ENCODE measurements around the gene TMEM156. TPM values are rescaled to one million over a fixed set of nuclear protein-coding genes. Genes with fewer than 3 reads are reported as not detected.
"Not testable (repeated sequence)": the region's sequence is repeated elsewhere in the genome, so short reads cannot be mapped to it uniquely, and the experiment has no call there.

The TMEM156 gene
- total and polyA plus RNA-seq, 2 of the 4 experiments (the other 2 are of a cell fraction) = 0.53 to 0.54 TPM

GRCh38 chr4:38989487-38989886 is 42.7 kb downstream of the TMEM156 start:
- no peak overlapping the region for H2AK9ac ChIP-seq (replicated peaks; ENCODE audit: low read depth, low read length, poor library complexity)
- H3K9ac ChIP-seq (ENCODE audit: low read depth, low read length) = no peak overlapping the region
- H3K4me2 ChIP-seq (ENCODE audit: low read depth, low read length) = no peak overlapping the region
- H3K79me1 ChIP-seq (ENCODE audit: low read depth in 1 of 2, low read length in 2 of 2) = peaks cover 0 to 7% of the 10 kb centered on the region in 2 experiments; a peak in 1 of 4 replicates
- DNase-seq = peak; percentile 65
- no peaks in the 10 kb centered on the region for H3K27me3 ChIP-seq (ENCODE audit: control insufficient read depth, insufficient read depth, low read length)
- no peak overlapping the region for H2BK120ac ChIP-seq (ENCODE audit: low read depth, low read length)
- H3K56ac ChIP-seq (ENCODE audit: extremely low read depth, insufficient read depth, low read length) = no peak overlapping the region
- H2BK20ac ChIP-seq (ENCODE audit: low read depth, low read length) = no peak overlapping the region; the same call in 1 of the 2 replicates
- H3K4ac ChIP-seq (ENCODE audit: low read depth, low read length) = 0 out of 2 replicates have a peak overlapping the region, but pooled peaks have one; percentile 36
- H4K20me1 ChIP-seq (ENCODE audit: insufficient read depth, low read length) = no peaks in the 10 kb centered on the region
- no peak overlapping the region for H3K27ac ChIP-seq (ENCODE audit: insufficient read depth, low read length)
- in situ Hi-C loops (cut with MboI; ENCODE audit: low sequenced_read_pairs) (no loop called here), intact Hi-C loops (cut with micrococcal nuclease) (no loop called here), dilution Hi-C loops (cut with HindIII; ENCODE audit: low sequenced_read_pairs, unreplicated experiment) (no loop called here)
- 83% methylated on average over 1 of the region's 6 CpGs; no CpG with 5 or more reads in 1 of the 2 experiments for WGBS, 2 experiments (ENCODE audit: extremely low coverage in 2 of 2, insufficient read length in 1 of 2)
- peak overlapping the region; percentile 63; the same call in 1 of the 2 replicates for H2AK5ac ChIP-seq (ENCODE audit: low read depth, low read length)
- peaks cover 13% of the 10 kb centered on the region; the same call in 1 of the 2 replicates for H3K9me1 ChIP-seq (ENCODE audit: insufficient read depth, low read length)
- no peak overlapping the region for H3K4me3 ChIP-seq (ENCODE audit: insufficient read depth, low read depth, low read length)
- H3K14ac ChIP-seq (replicated peaks; ENCODE audit: low read depth, low read length) = no peak overlapping the region
- 0 out of 4 replicates have a peak overlapping the region, but pooled peaks of 1 of the 2 experiments have one; percentile 11 for H4K8ac ChIP-seq (ENCODE audit: low read depth in 2 of 2, low read length in 2 of 2)
- H3K36me3 ChIP-seq (ENCODE audit: control insufficient read depth, insufficient read depth, low read length) = no peaks in the 10 kb centered on the region
- peak overlapping the region; percentile 4; the same call in 1 of the 2 replicates for H3K18ac ChIP-seq (ENCODE audit: low read depth, low read length)
- no peak overlapping the region for H3K23ac ChIP-seq (ENCODE audit: low read depth, low read length)
- H2BK15ac ChIP-seq (ENCODE audit: low read depth, low read length) = peak overlapping the region; percentile 50; the same call in 1 of the 3 replicates
- H4K5ac ChIP-seq (ENCODE audit: low read depth, low read length) = no peak overlapping the region
- no TSS peak for BruUV-seq (replicated peaks)
- POLR2A ChIA-PET (ENCODE audit: unreplicated experiment) = no interaction called here
- H4K91ac ChIP-seq (ENCODE audit: insufficient read depth, low read depth, low read length) = peak overlapping the region; percentile 27; the same call in 1 of the 2 replicates
- H2AFZ ChIP-seq (replicated peaks; ENCODE audit: low read length, poor library complexity) = no peak overlapping the region
- no peaks in the 10 kb centered on the region for H3K9me3 ChIP-seq (ENCODE audit: control insufficient read depth, insufficient read depth, low read length)
- ATAC-seq (ENCODE audit: low read depth) = 0 out of 2 replicates have a peak, but pooled peaks have one; percentile 40
- CTCF ChIA-PET = no interaction called here
- H3K4me1 ChIP-seq (ENCODE audit: control insufficient read depth, insufficient read depth, low read length) = peaks cover 14% of the 10 kb centered on the region
- H2BK5ac ChIP-seq (ENCODE audit: low read depth, low read length, poor library complexity, severe bottlenecking) = no peak overlapping the region
- TF ChIP-seq CEBPB (IDR thresholded peaks at IDR 0.05; ENCODE audit: low read depth, low read length) (peak; percentile 18; the same call in 1 of the 2 replicates), NFE2L2 (IDR thresholded peaks at IDR 0.05; ENCODE audit: low read depth, low read length) (no peak), FOS (IDR thresholded peaks at IDR 0.05; ENCODE audit: low read depth, low read length) (peak; percentile 28; the same call in 1 of the 2 replicates), CHD1 (IDR thresholded peaks at IDR 0.05; ENCODE audit: low read depth, low read length) (no peak)

- H3K27me3 ChIP-seq (ENCODE audit: control insufficient read depth, insufficient read depth, low read length); H3K36me3 ChIP-seq (ENCODE audit: control insufficient read depth, insufficient read depth, low read length); H2BK15ac ChIP-seq (ENCODE audit: low read depth, low read length); H4K20me1 ChIP-seq (ENCODE audit: insufficient read depth, low read length); H3K9me3 ChIP-seq (ENCODE audit: control insufficient read depth, insufficient read depth, low read length); dilution Hi-C loops (cut with HindIII; ENCODE audit: low sequenced_read_pairs, unreplicated experiment); ATAC-seq (ENCODE audit: low read depth); POLR2A ChIA-PET (ENCODE audit: unreplicated experiment); in situ Hi-C loops (cut with MboI; ENCODE audit: low sequenced_read_pairs); H3K4me3 ChIP-seq (ENCODE audit: insufficient read depth, low read depth, low read length); H3K27ac ChIP-seq (ENCODE audit: insufficient read depth, low read length); H3K23ac ChIP-seq (ENCODE audit: low read depth, low read length); H2AFZ ChIP-seq (replicated peaks; ENCODE audit: low read length, poor library complexity); intact Hi-C loops (cut with micrococcal nuclease); H2AK9ac ChIP-seq (replicated peaks; ENCODE audit: low read depth, low read length, poor library complexity); H4K8ac ChIP-seq (ENCODE audit: low read depth in 2 of 2, low read length in 2 of 2); DNase-seq; H3K56ac ChIP-seq (ENCODE audit: extremely low read depth, insufficient read depth, low read length); BruUV-seq (replicated peaks); H3K79me1 ChIP-seq (ENCODE audit: low read depth in 1 of 2, low read length in 2 of 2); H4K5ac ChIP-seq (ENCODE audit: low read depth, low read length); H3K4me2 ChIP-seq (ENCODE audit: low read depth, low read length); H2BK5ac ChIP-seq (ENCODE audit: low read depth, low read length, poor library complexity, severe bottlenecking); H3K9ac ChIP-seq (ENCODE audit: low read depth, low read length); H3K14ac ChIP-seq (replicated peaks; ENCODE audit: low read depth, low read length): not testable (repeated sequence)
- Histone ChIP-seq H3K9me1 (ENCODE audit: insufficient read depth, low read length) (peaks cover 14% of the 10 kb centered on the region; the same call in 1 of the 2 replicates), H3K4ac (ENCODE audit: low read depth, low read length) (peak overlapping the region; percentile 21; the same call in 1 of the 2 replicates), H2BK120ac (ENCODE audit: low read depth, low read length) (peak overlapping the region; percentile 33; the same call in 1 of the 2 replicates), H2BK20ac (ENCODE audit: low read depth, low read length) (0 out of 2 replicates have a peak overlapping the region, but pooled peaks have one; percentile 54), H4K91ac (ENCODE audit: insufficient read depth, low read depth, low read length) (0 out of 2 replicates have a peak overlapping the region, but pooled peaks have one; percentile 9), H2AK5ac (ENCODE audit: low read depth, low read length) (peak overlapping the region; percentile 57; the same call in 1 of the 2 replicates), H3K4me1 (ENCODE audit: control insufficient read depth, insufficient read depth, low read length) (peaks cover 21% of the 10 kb centered on the region), H3K18ac (ENCODE audit: low read depth, low read length) (peak overlapping the region; percentile 35; the same call in 1 of the 2 replicates)
- WGBS, 2 experiments (ENCODE audit: extremely low coverage in 2 of 2, insufficient read length in 1 of 2) = 100% methylated on average over 2 of the region's 9 CpGs; no CpG with 5 or more reads in 1 of the 2 experiments
- CTCF ChIA-PET = interaction anchor here (1.0 kb wide), 1 partner anchor 63 kb away, joined by 3 read pairs; no protein-coding TSS in a partner anchor
Measured at GRCh38 chr4:38988353-38988752, 43.9 kb downstream of the TMEM156 start.

All from IMR-90 (cell line).